ENCODE results near the gene EBF4.

DNA sequence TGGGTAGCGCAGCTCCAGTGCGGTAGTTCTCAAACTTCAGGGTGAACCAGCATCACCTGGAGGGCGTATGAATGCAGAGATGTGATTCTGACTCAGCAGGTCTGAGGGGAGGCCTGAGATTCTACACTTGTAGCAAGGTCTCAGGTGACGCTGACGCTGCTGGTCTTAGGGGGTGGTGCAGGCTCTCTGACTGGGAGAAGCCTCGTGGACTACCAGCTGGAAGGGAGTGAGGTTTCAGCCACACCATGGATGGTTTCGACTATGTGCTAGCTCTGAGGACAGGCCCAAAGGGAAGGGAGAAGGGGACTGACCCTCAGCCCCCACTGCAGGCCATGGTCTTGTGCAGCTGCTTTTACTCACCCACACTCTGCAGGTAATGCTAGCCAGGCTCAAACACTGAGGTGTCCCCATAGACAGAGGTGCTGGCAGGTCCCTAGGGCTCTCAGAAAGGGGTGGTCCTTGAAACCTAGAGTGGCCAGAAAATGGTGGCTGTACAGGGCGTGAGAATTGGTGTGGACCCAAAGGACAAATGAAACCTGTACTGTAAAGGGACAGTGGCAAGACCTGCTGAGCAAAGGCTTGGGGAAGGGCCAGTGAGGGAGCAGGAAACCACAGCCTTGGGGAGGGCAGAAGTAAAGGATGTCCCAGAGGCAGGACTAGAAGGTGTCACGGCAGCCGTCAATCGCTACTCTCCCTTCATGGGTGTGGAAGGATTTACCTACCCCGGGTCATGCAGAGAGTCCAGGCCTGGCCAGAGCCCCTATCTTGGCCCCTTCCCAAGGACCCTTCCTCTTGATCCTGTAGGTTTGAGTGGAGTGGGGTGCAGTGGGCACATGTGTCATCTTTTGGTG, 52.7 kb downstream of the EBF4 start:
- TF ChIP-seq, protein P1, sequence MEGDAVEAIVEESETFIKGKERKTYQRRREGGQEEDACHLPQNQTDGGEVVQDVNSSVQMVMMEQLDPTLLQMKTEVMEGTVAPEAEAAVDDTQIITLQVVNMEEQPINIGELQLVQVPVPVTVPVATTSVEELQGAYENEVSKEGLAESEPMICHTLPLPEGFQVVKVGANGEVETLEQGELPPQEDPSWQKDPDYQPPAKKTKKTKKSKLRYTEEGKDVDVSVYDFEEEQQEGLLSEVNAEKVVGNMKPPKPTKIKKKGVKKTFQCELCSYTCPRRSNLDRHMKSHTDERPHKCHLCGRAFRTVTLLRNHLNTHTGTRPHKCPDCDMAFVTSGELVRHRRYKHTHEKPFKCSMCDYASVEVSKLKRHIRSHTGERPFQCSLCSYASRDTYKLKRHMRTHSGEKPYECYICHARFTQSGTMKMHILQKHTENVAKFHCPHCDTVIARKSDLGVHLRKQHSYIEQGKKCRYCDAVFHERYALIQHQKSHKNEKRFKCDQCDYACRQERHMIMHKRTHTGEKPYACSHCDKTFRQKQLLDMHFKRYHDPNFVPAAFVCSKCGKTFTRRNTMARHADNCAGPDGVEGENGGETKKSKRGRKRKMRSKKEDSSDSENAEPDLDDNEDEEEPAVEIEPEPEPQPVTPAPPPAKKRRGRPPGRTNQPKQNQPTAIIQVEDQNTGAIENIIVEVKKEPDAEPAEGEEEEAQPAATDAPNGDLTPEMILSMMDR (IDR thresholded peaks at IDR 0.05), result no peak
- TF ChIP-seq POLR2AphosphoS5 (IDR thresholded peaks at IDR 0.05) (no peak), POLR2A (IDR thresholded peaks at IDR 0.05) (no peak)
